Prostate gland (tissue), 2 donors: Measurements from ENCODE around the gene MBD3L3. TPM values are rescaled to one million over a fixed set of nuclear protein-coding genes. Genes with fewer than 3 reads are reported as not detected.

ENCODE experiments used
- DNase-seq: peaks from one replicate; pipeline ENCODE4 v3.0.0-alpha.2; 2019; ENCODE audit warnings: low spot score
- H3K27ac ChIP-seq, 2 donors: fragments of 200-600 bp; sonication (generic); 2 replicates each; pipeline ENCODE4 v1.5.1; 2017 to 2019
- H3K27me3 ChIP-seq: fragments of 200-600 bp; sonication (generic); replicated peaks from 2 replicates; pipeline ENCODE4 v1.5.1; 2019; ENCODE audit not compliant: insufficient read depth
- H3K36me3 ChIP-seq, 2 donors: fragments of 200-600 bp; sonication (generic); 1 replicate in 1 of 2; 2 replicates in 1 of 2; pipeline versions ENCODE4 v1.5.1 to v1.8.1; 2017 to 2019
- H3K4me1 ChIP-seq: fragments of 200-600 bp; sonication (generic); replicated peaks from 2 replicates; pipeline ENCODE4 v1.5.1; 2019
- H3K4me3 ChIP-seq, 2 donors: fragments of 200-600 bp; sonication (generic); 2 replicates each; pipeline ENCODE4 v1.5.1; 2017 to 2019
- H3K9me3 ChIP-seq: fragments of 200-600 bp; sonication (generic); 2 replicates; pipeline ENCODE4 v1.5.1; 2017
- POLR2A ChIP-seq: fragments of 450-650 bp; IDR thresholded peaks from one replicate; pipeline ENCODE4 v1.6.1; 2016; ENCODE audit warnings: antibody characterized with exemption, mild to moderate bottlenecking
- POLR2AphosphoS5 ChIP-seq: sonication (generic); formaldehyde crosslinking; IDR thresholded peaks from one replicate; pipeline ENCODE4 v1.6.1; 2017; ENCODE audit warnings: antibody characterized with exemption
- WGBS: methylation state at CpG from one replicate; pipeline ENCODE4 v1.1.5; 2018; 5-methylcytosine and 5-hydroxymethylcytosine counted together
- intact Hi-C: fragments of 100-400 bp; cut with DNase I; formaldehyde crosslinking; loops from one replicate; pipeline ENCODE4 v1.14.2; 2022
- total RNA-seq, 2 donors: library from RNA; depleted of rRNA; stranded (reverse); fragments of >200 nt; gene quantifications; one replicate each; pipeline ENCODE4 v1.1.0, GENCODE V29; 2016
- TF ChIP-seq, protein P1 (sequence below), 4 experiments: fragments of 200-600 bp in 2 of 4; fragments of 450-650 bp in 2 of 4; sonication (generic) in 2 of 4; IDR thresholded peaks; 1 replicate in 3 of 4; 2 replicates in 1 of 4; pipeline ENCODE4 v1.5.1; 2016 to 2019; ENCODE audit warnings: antibody characterized with exemption in 4 of 4, mild to moderate bottlenecking in 2 of 4, moderate library complexity in 2 of 4

MBD3L3 gene
- total RNA-seq, 2 donors from 2014 or later: 1.5 TPM; not detected in 1

DNA sequence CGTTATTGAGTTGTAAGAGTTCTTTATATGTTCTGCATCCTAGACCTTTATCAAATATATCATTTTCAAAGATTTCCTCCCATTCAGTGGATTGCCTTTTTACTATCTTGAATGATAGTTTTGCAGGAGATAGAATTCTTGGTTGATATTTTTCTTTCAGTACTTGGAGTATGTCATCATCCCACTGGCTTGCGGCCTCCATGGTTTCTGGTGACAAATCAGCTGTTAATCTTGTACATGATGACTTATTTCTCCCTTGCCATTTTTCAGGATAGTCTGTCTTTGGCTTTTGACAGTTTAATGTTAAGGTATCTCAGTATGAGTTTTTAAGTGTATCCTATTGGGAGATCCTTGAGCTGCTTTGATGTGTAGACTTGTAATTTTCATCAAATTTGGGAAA, 19.5 kb upstream of the MBD3L3 start:
- intact Hi-C loops: no loop called here
- 95% methylated on average over 2 of the region's 2 CpGs for WGBS
- H3K4me3 ChIP-seq: no peak overlapping the region
- TF ChIP-seq POLR2A: no peak
- TF ChIP-seq, protein P1, sequence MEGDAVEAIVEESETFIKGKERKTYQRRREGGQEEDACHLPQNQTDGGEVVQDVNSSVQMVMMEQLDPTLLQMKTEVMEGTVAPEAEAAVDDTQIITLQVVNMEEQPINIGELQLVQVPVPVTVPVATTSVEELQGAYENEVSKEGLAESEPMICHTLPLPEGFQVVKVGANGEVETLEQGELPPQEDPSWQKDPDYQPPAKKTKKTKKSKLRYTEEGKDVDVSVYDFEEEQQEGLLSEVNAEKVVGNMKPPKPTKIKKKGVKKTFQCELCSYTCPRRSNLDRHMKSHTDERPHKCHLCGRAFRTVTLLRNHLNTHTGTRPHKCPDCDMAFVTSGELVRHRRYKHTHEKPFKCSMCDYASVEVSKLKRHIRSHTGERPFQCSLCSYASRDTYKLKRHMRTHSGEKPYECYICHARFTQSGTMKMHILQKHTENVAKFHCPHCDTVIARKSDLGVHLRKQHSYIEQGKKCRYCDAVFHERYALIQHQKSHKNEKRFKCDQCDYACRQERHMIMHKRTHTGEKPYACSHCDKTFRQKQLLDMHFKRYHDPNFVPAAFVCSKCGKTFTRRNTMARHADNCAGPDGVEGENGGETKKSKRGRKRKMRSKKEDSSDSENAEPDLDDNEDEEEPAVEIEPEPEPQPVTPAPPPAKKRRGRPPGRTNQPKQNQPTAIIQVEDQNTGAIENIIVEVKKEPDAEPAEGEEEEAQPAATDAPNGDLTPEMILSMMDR (IDR thresholded peaks at IDR 0.05): no peak
- TF ChIP-seq POLR2AphosphoS5: no peak
- no peak overlapping the region for H3K27ac ChIP-seq
- DNase-seq: no peak
- H3K27me3 ChIP-seq: no peaks in the 10 kb centered on the region
- no peaks in the 10 kb centered on the region for H3K4me1 ChIP-seq
- no peaks in the 10 kb centered on the region for H3K9me3 ChIP-seq
- peaks cover 38 to 70% of the 10 kb centered on the region in 2 donors for H3K36me3 ChIP-seq

GRCh38 chr19:7076151-7076550, 17.7 kb upstream of the MBD3L3 start:
- WGBS: 98% methylated on average over 6 of the region's 6 CpGs
- Histone ChIP-seq H3K4me3 (no peak overlapping the region), H3K9me3 (no peaks in the 10 kb centered on the region), H3K36me3 (peaks cover 23 to 67% of the 10 kb centered on the region in 2 donors), H3K27ac (no peak overlapping the region), H3K27me3 (no peaks in the 10 kb centered on the region), H3K4me1 (no peaks in the 10 kb centered on the region)
- intact Hi-C loops: no loop called here
- DNase-seq: no peak
- TF ChIP-seq POLR2A (no peak), POLR2AphosphoS5 (no peak)
- TF ChIP-seq, protein P1 (IDR thresholded peaks at IDR 0.05): no peak

DNA sequence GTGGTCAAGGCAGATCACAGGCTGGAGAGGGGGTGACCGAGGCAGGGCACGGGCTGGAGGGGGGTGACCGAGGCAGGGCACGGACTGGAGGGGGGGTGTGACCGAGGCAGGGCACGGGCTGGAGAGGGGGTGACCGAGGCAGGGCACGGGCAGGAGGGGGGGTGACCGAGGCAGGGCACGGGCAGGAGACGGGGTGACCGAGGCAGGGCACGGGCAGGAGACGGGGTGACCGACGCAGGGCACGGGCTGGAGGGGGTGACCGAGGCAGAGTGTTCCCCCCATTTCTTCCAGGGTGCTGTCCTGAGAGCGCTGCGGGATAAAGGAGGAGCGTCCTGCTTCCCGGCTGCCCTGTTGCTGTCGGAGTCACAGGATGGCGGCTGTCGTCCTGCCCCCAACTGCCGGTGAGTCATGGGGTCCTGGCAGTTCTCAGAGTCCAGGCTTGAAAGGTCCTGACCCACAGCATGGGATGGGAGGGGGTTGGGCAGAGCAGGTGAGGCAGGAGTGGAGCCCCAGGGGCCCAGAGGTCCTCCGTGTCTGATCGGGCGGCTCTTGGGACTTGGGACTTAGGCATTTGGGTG, 16.3 kb upstream of the MBD3L3 start:
- H3K27ac ChIP-seq: no peak overlapping the region
- peaks cover 15 to 56% of the 10 kb centered on the region in 2 donors for H3K36me3 ChIP-seq
- 97% methylated on average over 29 of the region's 29 CpGs for WGBS
- DNase-seq: no peak
- TF ChIP-seq, protein P1 (IDR thresholded peaks at IDR 0.05): no peak
- TF ChIP-seq POLR2AphosphoS5 (no peak), POLR2A (no peak)
- intact Hi-C loops: no loop called here
- no peaks in the 10 kb centered on the region for H3K9me3 ChIP-seq
- H3K27me3 ChIP-seq: no peaks in the 10 kb centered on the region
- no peak overlapping the region for H3K4me3 ChIP-seq
- H3K4me1 ChIP-seq: no peaks in the 10 kb centered on the region

- no peak for DNase-seq
- 89% methylated on average over 6 of the region's 6 CpGs for WGBS
- peaks cover 7 to 41% of the 10 kb centered on the region in 2 donors for H3K36me3 ChIP-seq
- H3K4me3 ChIP-seq: no peak overlapping the region
- no peaks in the 10 kb centered on the region for H3K4me1 ChIP-seq
- no peaks in the 10 kb centered on the region for H3K9me3 ChIP-seq
- no peak overlapping the region for H3K27ac ChIP-seq
- no peak for TF ChIP-seq POLR2A
- no peak for TF ChIP-seq POLR2AphosphoS5
- TF ChIP-seq, protein P1 (IDR thresholded peaks at IDR 0.05): no peak
- H3K27me3 ChIP-seq: no peaks in the 10 kb centered on the region
- intact Hi-C loops: no loop called here
These were observed 14.1 kb upstream of the MBD3L3 start for GRCh38 chr19:7072541-7072940.

GRCh38 chr19:7069904-7070226, 11.4 kb upstream of the MBD3L3 start:
- Histone ChIP-seq H3K36me3 (peaks cover 3 to 23% of the 10 kb centered on the region in 2 donors), H3K4me3 (peak overlapping the region; percentile 78 to 94), H3K9me3 (no peaks in the 10 kb centered on the region), H3K27ac (peak overlapping the region; percentile 79 to 85), H3K4me1 (no peaks in the 10 kb centered on the region), H3K27me3 (no peaks in the 10 kb centered on the region)
- TF ChIP-seq POLR2A: no peak
- no peak for TF ChIP-seq POLR2AphosphoS5
- TF ChIP-seq, protein P1 (IDR thresholded peaks at IDR 0.05): no peak
- under 1% methylated on average over 12 of the region's 12 CpGs for WGBS
- DNase-seq: no peak
- intact Hi-C loops: no loop called here
